ENCODE results near the gene STK38.

STK38 gene

GRCh38 chr6:36536873-36537547 is 10.3 kb downstream of the STK38 start:
- DNase-seq (ENCODE audit: low read depth in 1 of 2, low spot score in 1 of 2), result no peak
- no peak for TF ChIP-seq JUND (IDR thresholded peaks at IDR 0.05; ENCODE audit: low read depth)
- in situ Hi-C loops (cut with HindIII; ENCODE audit: low pct_unique_long_range_greater_than_20kb, low sequenced_read_pairs), result no loop called here

- no peak for TF ChIP-seq JUND (IDR thresholded peaks at IDR 0.05; ENCODE audit: low read depth)
- in situ Hi-C loops (cut with HindIII; ENCODE audit: low pct_unique_long_range_greater_than_20kb, low sequenced_read_pairs), result no loop called here
- no peak for DNase-seq (ENCODE audit: low read depth in 1 of 2, low spot score in 1 of 2)
Measured at GRCh38 chr6:36533321-36533720, 14.0 kb downstream of the STK38 start.

GRCh38 chr6:36526066-36526465 is 21.2 kb downstream of the STK38 start:
- DNase-seq (ENCODE audit: low read depth in 1 of 2, low spot score in 1 of 2), result no peak
- in situ Hi-C loops (cut with HindIII; ENCODE audit: low pct_unique_long_range_greater_than_20kb, low sequenced_read_pairs), result no loop called here
- no peak for TF ChIP-seq JUND (IDR thresholded peaks at IDR 0.05; ENCODE audit: low read depth)

- in situ Hi-C loops (cut with HindIII; ENCODE audit: low pct_unique_long_range_greater_than_20kb, low sequenced_read_pairs), result no loop called here
- no peak for TF ChIP-seq JUND (IDR thresholded peaks at IDR 0.05; ENCODE audit: low read depth)
- no peak for DNase-seq (ENCODE audit: low read depth in 1 of 2, low spot score in 1 of 2)
Measured at GRCh38 chr6:36525346-36525745, 21.9 kb downstream of the STK38 start.

GRCh38 chr6:36524871-36525270 is 22.4 kb downstream of the STK38 start:
- in situ Hi-C loops (cut with HindIII; ENCODE audit: low pct_unique_long_range_greater_than_20kb, low sequenced_read_pairs), result no loop called here
- no peak for TF ChIP-seq JUND (IDR thresholded peaks at IDR 0.05; ENCODE audit: low read depth)
- no peak for DNase-seq (ENCODE audit: low read depth in 1 of 2, low spot score in 1 of 2)

GRCh38 chr6:36523936-36524499 is 23.3 kb downstream of the STK38 start:
- no peak for DNase-seq (ENCODE audit: low read depth in 1 of 2, low spot score in 1 of 2)
- in situ Hi-C loops (cut with HindIII; ENCODE audit: low pct_unique_long_range_greater_than_20kb, low sequenced_read_pairs), result no loop called here
- no peak for TF ChIP-seq JUND (IDR thresholded peaks at IDR 0.05; ENCODE audit: low read depth)

GRCh38 chr6:36523451-36523850 is 23.8 kb downstream of the STK38 start:
- in situ Hi-C loops (cut with HindIII; ENCODE audit: low pct_unique_long_range_greater_than_20kb, low sequenced_read_pairs), result no loop called here
- no peak for DNase-seq (ENCODE audit: low read depth in 1 of 2, low spot score in 1 of 2)
- no peak for TF ChIP-seq JUND (IDR thresholded peaks at IDR 0.05; ENCODE audit: low read depth)

GRCh38 chr6:36519352-36519751 is 27.9 kb downstream of the STK38 start:
- in situ Hi-C loops (cut with HindIII; ENCODE audit: low pct_unique_long_range_greater_than_20kb, low sequenced_read_pairs), result no loop called here
- no peak for DNase-seq (ENCODE audit: low read depth in 1 of 2, low spot score in 1 of 2)
- no peak for TF ChIP-seq JUND (IDR thresholded peaks at IDR 0.05; ENCODE audit: low read depth)

GRCh38 chr6:36517408-36517807 is 29.9 kb downstream of the STK38 start:
- in situ Hi-C loops (cut with HindIII; ENCODE audit: low pct_unique_long_range_greater_than_20kb, low sequenced_read_pairs), result no loop called here

GRCh38 chr6:36516988-36517387 is 30.3 kb downstream of the STK38 start:
- no peak for TF ChIP-seq JUND (IDR thresholded peaks at IDR 0.05; ENCODE audit: low read depth)
- in situ Hi-C loops (cut with HindIII; ENCODE audit: low pct_unique_long_range_greater_than_20kb, low sequenced_read_pairs), result no loop called here
- DNase-seq (ENCODE audit: low read depth in 1 of 2, low spot score in 1 of 2), result no peak

More at GRCh38 chr6:36517408-36517807, 29.9 kb downstream of the STK38 start:
- no peak for TF ChIP-seq JUND (IDR thresholded peaks at IDR 0.05; ENCODE audit: low read depth)
- DNase-seq (ENCODE audit: low read depth in 1 of 2, low spot score in 1 of 2), result no peak

- no peak for DNase-seq (ENCODE audit: low read depth in 1 of 2, low spot score in 1 of 2)
- in situ Hi-C loops (cut with HindIII; ENCODE audit: low pct_unique_long_range_greater_than_20kb, low sequenced_read_pairs), result no loop called here
- TF ChIP-seq JUND (IDR thresholded peaks at IDR 0.05; ENCODE audit: low read depth), result no peak
Measured at GRCh38 chr6:36516559-36516958, 30.7 kb downstream of the STK38 start.

GRCh38 chr6:36515844-36516243 is 31.4 kb downstream of the STK38 start:
- TF ChIP-seq JUND (IDR thresholded peaks at IDR 0.05; ENCODE audit: low read depth), result no peak
- in situ Hi-C loops (cut with HindIII; ENCODE audit: low pct_unique_long_range_greater_than_20kb, low sequenced_read_pairs), result no loop called here
- no peak for DNase-seq (ENCODE audit: low read depth in 1 of 2, low spot score in 1 of 2)

GRCh38 chr6:36514554-36515456 is 32.5 kb downstream of the STK38 start:
- DNase-seq (ENCODE audit: low read depth in 1 of 2, low spot score in 1 of 2), result no peak
- TF ChIP-seq JUND (IDR thresholded peaks at IDR 0.05; ENCODE audit: low read depth), result no peak
- in situ Hi-C loops (cut with HindIII; ENCODE audit: low pct_unique_long_range_greater_than_20kb, low sequenced_read_pairs), result no loop called here

Measured in T47D (cell line).